MM.1S (cell line): ENCODE data around the gene FPR1.

Experiments used
- DNase-seq: peaks from one replicate; pipeline ENCODE4 v3.0.0-alpha.2; 2015
- H2AFZ ChIP-seq: fragments of 300-600 bp; sonication (generic); 2 replicates; pipeline ENCODE4 v1.6.0; 2016; ENCODE audit warnings: antibody characterized with exemption, low read length
- H3F3A ChIP-seq: fragments of 300-600 bp; sonication (generic); 2 replicates; pipeline ENCODE4 v1.6.1; 2016; ENCODE audit warnings: mild to moderate bottlenecking, antibody characterized with exemption, low read length, moderate library complexity, mixed read lengths; ENCODE audit not compliant: insufficient read depth
- H3K27ac ChIP-seq: fragments of 300-600 bp; sonication (generic); 2 replicates; pipeline ENCODE4 v1.5.1; 2016; ENCODE audit warnings: mild to moderate bottlenecking, low read length
- H3K27me3 ChIP-seq: fragments of 300-600 bp; sonication (generic); replicated peaks from 2 replicates; pipeline ENCODE4 v1.6.0; 2016; ENCODE audit warnings: low read length; ENCODE audit not compliant: insufficient read depth
- H3K36me3 ChIP-seq: fragments of 300-600 bp; sonication (generic); replicated peaks from 2 replicates; pipeline ENCODE4 v1.6.1; 2016; ENCODE audit warnings: mild to moderate bottlenecking, low read length, mixed read lengths; ENCODE audit not compliant: insufficient read depth
- H3K4me1 ChIP-seq: fragments of 300-600 bp; sonication (generic); 2 replicates; pipeline ENCODE4 v1.6.1; 2016; ENCODE audit warnings: low read length, mixed read lengths
- H3K4me2 ChIP-seq: fragments of 300-600 bp; sonication (generic); 2 replicates; pipeline ENCODE4 v1.6.0; 2016; ENCODE audit warnings: low read depth, low read length
- H3K4me3 ChIP-seq: fragments of 300-600 bp; sonication (generic); 2 replicates; pipeline ENCODE4 v1.5.1; 2016; ENCODE audit warnings: low read length, mixed read lengths
- H3K79me2 ChIP-seq: fragments of 300-600 bp; sonication (generic); 2 replicates; pipeline ENCODE4 v1.6.1; 2016; ENCODE audit warnings: mixed run types, low read length, mixed read lengths
- H3K9ac ChIP-seq: fragments of 300-600 bp; sonication (generic); 2 replicates; pipeline ENCODE4 v1.6.1; 2016; ENCODE audit warnings: low read length, mixed read lengths
- H3K9me2 ChIP-seq: fragments of 300-600 bp; sonication (generic); replicated peaks from 2 replicates; pipeline ENCODE4 v1.6.1; 2016; ENCODE audit warnings: mild to moderate bottlenecking, low read length, mixed read lengths; ENCODE audit not compliant: insufficient read depth
- H3K9me3 ChIP-seq: fragments of 300-600 bp; sonication (generic); replicated peaks from 2 replicates; pipeline ENCODE4 v1.6.1; 2016; ENCODE audit warnings: mild to moderate bottlenecking, low read length, mixed read lengths; ENCODE audit not compliant: insufficient read depth
- H4K20me1 ChIP-seq: fragments of 300-600 bp; sonication (generic); 2 replicates; pipeline ENCODE4 v1.6.1; 2016; ENCODE audit warnings: mild to moderate bottlenecking, low read length, moderate library complexity, mixed read lengths; ENCODE audit not compliant: insufficient read depth
- CTCF ChIP-seq: fragments of 300-600 bp; sonication (generic); IDR thresholded peaks from 2 replicates; pipeline ENCODE4 v1.5.1; 2016; ENCODE audit warnings: antibody characterized with exemption, low read length, mixed read lengths
- EZH2 ChIP-seq: fragments of 300-600 bp; sonication (generic); optimal IDR thresholded peaks from 2 replicates; pipeline ENCODE3; 2017; ENCODE audit warnings: low read depth, mild to moderate bottlenecking, antibody characterized with exemption, low read length, mixed read lengths
- EZH2phosphoT487 ChIP-seq: fragments of 300-600 bp; sonication (generic); IDR thresholded peaks from 2 replicates; pipeline ENCODE4 v1.6.1; 2018; ENCODE audit warnings: antibody characterized with exemption, low read length

FPR1 gene

GRCh38 chr19:51799034-51799773 is 47.5 kb upstream of the FPR1 start:
- H4K20me1 ChIP-seq = no peaks in the 10 kb centered on the region
- DNase-seq = no peak

GRCh38 chr19:51798062-51798461 is 46.4 kb upstream of the FPR1 start:
- H3K27me3 ChIP-seq = no peaks in the 10 kb centered on the region
- no peak overlapping the region for H3K4me2 ChIP-seq
- no peaks in the 10 kb centered on the region for H3K9me3 ChIP-seq
- no peak overlapping the region for H2AFZ ChIP-seq
- no peak overlapping the region for H3K27ac ChIP-seq
- H3F3A ChIP-seq = no peaks in the 10 kb centered on the region
- no peaks in the 10 kb centered on the region for H3K79me2 ChIP-seq
- no peak for DNase-seq
- no peak overlapping the region for H3K4me3 ChIP-seq
- no peaks in the 10 kb centered on the region for H3K36me3 ChIP-seq
- no peaks in the 10 kb centered on the region for H3K4me1 ChIP-seq
- H3K9ac ChIP-seq = no peak overlapping the region
- H4K20me1 ChIP-seq = no peaks in the 10 kb centered on the region
- no peaks in the 10 kb centered on the region for H3K9me2 ChIP-seq
- TF ChIP-seq CTCF (no peak), EZH2 (no peak), EZH2phosphoT487 (no peak)

More at GRCh38 chr19:51799034-51799773, 47.5 kb upstream of the FPR1 start:
- Histone ChIP-seq H3K4me2 (no peak overlapping the region), H3K9me3 (no peaks in the 10 kb centered on the region), H3K27ac (no peak overlapping the region), H3K9ac (no peak overlapping the region), H3K27me3 (no peaks in the 10 kb centered on the region), H3F3A (no peaks in the 10 kb centered on the region), H3K79me2 (no peaks in the 10 kb centered on the region), H3K4me3 (no peak overlapping the region), H3K36me3 (no peaks in the 10 kb centered on the region), H3K4me1 (no peaks in the 10 kb centered on the region), H3K9me2 (no peaks in the 10 kb centered on the region), H2AFZ (no peak overlapping the region)
- TF ChIP-seq CTCF = no peak
- TF ChIP-seq EZH2 = no peak
- no peak for TF ChIP-seq EZH2phosphoT487

- Histone ChIP-seq H3K9ac (no peak overlapping the region), H2AFZ (no peak overlapping the region), H3K27ac (no peak overlapping the region), H3K36me3 (no peaks in the 10 kb centered on the region), H3K9me2 (no peaks in the 10 kb centered on the region), H3K4me1 (no peaks in the 10 kb centered on the region), H3F3A (no peaks in the 10 kb centered on the region), H3K4me2 (no peak overlapping the region), H4K20me1 (no peaks in the 10 kb centered on the region), H3K79me2 (no peaks in the 10 kb centered on the region), H3K4me3 (no peak overlapping the region), H3K9me3 (no peaks in the 10 kb centered on the region), H3K27me3 (no peaks in the 10 kb centered on the region)
- no peak for DNase-seq
- TF ChIP-seq CTCF (no peak), EZH2 (no peak), EZH2phosphoT487 (no peak)
Observed at GRCh38 chr19:51797480-51797879, 45.8 kb upstream of the FPR1 start.
